GM15510 (cell line): ENCODE data around the gene ITM2A.

Experiments
- POLR2A ChIP-seq: IDR thresholded peaks from 3 replicates; pipeline ENCODE4 v1.6.1; 2011; ENCODE audit warnings: borderline replicate concordance; ENCODE audit not compliant: insufficient read length; ENCODE audit errors: extremely low read depth

Gene ITM2A

GRCh38 chrX:79364306-79364705, 2.8 kb downstream of the ITM2A start:
- no peak for TF ChIP-seq POLR2A

- no peak for TF ChIP-seq POLR2A
Measured at GRCh38 chrX:79361192-79361870, 5.8 kb downstream of the ITM2A start.

GRCh38 chrX:79336869-79337815, 30.0 kb downstream of the ITM2A start:
- TF ChIP-seq POLR2A, result no peak

- no peak for TF ChIP-seq POLR2A
Measured at GRCh38 chrX:79330022-79330421, 37.1 kb downstream of the ITM2A start.

- TF ChIP-seq POLR2A, result no peak
Measured at GRCh38 chrX:79325263-79325958, 41.7 kb downstream of the ITM2A start.
